ENCODE data around the gene MRAP. TPM values are rescaled to one million over a fixed set of nuclear protein-coding genes. Genes with fewer than 3 reads are reported as not detected.

The MRAP gene
- total RNA-seq, 1 experiment from 2014 or later: 0.31 TPM

DNA sequence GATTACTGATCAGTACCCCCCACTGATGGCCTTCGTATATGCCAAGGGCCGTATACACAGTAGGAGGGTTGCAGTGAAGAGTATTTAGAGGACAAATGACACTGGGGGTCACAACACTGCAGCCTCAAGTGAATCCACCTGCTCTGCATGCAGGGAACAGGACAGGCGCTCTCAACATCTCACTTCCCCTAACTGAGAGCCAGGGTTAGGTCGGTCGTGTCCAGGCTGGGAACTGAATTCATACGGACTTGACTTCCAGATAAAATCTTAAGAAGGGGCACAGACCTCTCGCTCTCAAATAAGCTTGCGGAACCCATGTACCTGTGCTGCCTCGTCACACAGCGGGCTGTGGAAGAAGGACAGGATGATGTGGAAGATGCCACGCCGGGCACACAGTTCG is 22.8 kb downstream of the MRAP start:
- DNase-seq (ENCODE audit: low read depth): no peak

DNA sequence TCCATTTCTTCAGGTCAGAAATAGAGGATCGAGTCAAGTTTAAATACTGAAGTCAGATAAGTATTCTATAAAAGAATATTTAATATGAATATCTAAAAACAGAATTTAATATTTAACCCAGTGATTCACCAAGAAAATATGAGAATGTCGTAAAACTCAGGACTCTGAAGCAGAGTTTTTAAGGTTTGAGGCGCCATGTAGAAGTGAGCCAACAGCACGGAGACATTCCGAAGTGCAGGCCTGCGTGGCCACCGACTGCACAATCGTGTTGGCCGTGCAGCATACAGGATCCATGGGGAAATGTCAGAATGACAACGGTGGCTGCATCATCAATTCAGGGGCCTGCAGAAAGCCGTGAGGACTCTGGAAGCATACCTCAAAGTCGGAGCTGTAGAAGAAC is 23.4 kb downstream of the MRAP start:
- DNase-seq (ENCODE audit: low read depth): no peak

- no peak for DNase-seq (ENCODE audit: low read depth)
These were observed 24.0 kb downstream of the MRAP start for GRCh38 chr21:32322676-32323075.

- DNase-seq (ENCODE audit: low read depth): no peak
These were observed 27.1 kb downstream of the MRAP start for GRCh38 chr21:32325706-32326105.

DNA sequence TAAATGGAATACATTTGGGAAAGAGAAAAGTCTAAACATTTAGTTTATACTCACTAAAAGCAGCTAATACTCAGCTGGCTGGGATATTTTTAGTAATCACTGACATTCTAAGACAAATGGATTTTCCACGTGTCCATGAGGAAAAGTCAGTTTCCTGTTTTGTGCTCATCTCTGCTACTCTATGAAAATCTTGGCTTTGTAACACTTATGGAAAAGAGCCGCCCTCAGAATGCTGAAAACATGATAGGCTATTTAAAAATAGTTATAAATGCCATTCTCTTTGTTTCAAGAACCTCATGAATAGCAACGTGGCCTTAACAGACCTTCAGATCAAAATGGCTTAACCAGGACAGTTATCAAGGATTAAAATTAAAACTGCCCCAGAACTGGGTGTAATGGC is 29.9 kb downstream of the MRAP start:
- DNase-seq (ENCODE audit: low read depth): no peak

GRCh38 chr21:32329331-32329730 is 30.7 kb downstream of the MRAP start:
- DNase-seq (ENCODE audit: low read depth): no peak

GRCh38 chr21:32329776-32330175 is 31.1 kb downstream of the MRAP start:
- peak; percentile 64 for DNase-seq (ENCODE audit: low read depth)

DNA sequence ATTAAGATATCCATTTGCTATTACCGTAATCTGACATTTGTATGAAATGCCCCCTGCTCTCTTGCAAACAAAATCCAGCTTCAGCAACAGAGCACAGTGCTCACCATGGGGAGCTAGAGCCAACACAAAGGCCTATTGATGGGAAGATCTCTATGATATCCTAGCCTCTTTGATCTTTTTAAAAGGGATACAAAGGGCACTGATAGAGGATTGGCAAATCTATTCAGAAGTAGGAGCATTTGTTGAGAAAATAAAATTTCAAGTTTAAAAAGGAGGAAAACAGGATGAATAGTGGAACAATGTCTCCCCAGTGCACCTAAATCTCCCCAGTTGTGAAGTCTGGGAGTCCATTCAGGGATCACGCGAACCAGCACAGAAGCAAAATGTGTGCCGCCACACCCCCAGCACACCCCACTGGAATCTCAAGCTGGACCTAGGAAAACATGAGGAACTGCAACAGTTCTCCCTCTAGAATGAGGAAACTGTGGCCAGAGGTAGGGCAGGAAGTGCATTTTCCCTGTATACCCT is 32.2 kb downstream of the MRAP start:
- no peak for DNase-seq (ENCODE audit: low read depth)

GRCh38 chr21:32331444-32332305 is 33.0 kb downstream of the MRAP start:
- DNase-seq (ENCODE audit: low read depth): no peak

- DNase-seq (ENCODE audit: low read depth): no peak
These were observed 33.9 kb downstream of the MRAP start for GRCh38 chr21:32332463-32332951.

GRCh38 chr21:32333953-32334673 is 35.5 kb downstream of the MRAP start:
- DNase-seq (ENCODE audit: low read depth): no peak

GRCh38 chr21:32334980-32335531 is 36.4 kb downstream of the MRAP start:
- no peak for DNase-seq (ENCODE audit: low read depth)

DNA sequence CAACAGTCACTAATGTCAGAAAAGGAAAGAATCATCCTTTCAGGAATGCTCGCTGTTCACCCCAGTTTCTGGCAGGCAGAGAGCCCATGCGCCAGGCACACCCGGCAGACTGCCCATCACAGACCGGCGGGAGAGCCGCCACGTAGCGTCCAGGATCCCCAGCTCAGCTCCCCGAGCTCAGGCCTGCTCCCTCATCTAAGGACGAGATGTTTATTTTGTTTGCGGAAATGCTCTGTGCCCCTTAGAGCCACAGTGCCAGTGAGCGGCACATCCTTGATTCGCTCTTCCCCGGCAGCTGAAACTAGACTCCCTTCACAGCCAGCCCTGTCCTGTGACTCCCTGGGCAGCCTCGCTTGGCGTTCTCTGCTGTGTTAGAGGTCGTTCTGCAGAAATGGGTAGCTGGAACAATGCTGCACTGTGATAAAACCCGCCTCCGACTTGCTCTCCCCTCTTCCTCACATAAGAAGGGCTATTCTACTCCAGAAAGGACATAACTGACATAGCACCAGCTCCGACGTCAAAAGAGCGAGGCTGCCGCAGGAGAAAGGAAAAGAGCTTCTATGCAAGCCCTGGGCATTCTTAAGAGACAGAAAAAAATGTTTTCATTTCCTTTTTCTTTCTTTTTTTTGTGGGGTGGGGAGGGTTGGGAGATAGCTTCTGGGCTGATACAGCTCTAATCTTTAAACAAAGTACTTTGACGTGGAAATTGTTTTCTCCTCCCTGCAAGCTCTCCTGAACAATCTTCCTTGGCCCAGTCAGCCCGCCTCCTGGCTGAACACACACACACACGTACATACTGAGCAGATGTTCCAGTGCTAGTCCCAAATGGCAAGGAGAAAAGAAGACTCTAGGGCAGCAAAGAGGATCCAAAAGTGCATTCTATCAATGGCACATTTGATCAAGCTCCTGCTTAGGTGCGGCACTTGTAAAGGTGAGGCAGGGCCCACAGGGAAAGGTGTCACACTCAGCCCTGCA is 37.2 kb downstream of the MRAP start:
- DNase-seq (ENCODE audit: low read depth): no peak

GRCh38 chr21:32336711-32337110 is 38.1 kb downstream of the MRAP start:
- peak; percentile 36 for DNase-seq (ENCODE audit: low read depth)

DNA sequence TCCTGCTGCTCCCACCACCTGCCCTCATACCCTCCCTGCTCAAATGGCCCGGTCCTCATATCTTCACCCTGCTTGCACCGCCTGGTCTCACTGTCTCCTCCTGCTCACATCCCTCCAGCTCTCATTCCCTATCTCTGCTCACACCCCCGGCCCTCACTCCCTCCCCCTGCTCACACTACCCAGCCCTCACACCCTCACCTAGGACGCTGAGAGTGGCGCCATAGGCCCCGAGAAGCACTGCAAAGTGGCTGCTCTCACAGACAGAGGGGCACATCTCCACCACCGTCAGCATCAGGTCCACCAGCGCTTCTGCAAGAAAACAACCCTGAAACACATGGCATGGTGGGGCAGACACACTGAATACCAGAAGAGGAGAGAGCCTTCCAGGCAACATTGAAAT is 38.6 kb downstream of the MRAP start:
- DNase-seq (ENCODE audit: low read depth): no peak

- DNase-seq (ENCODE audit: low read depth): no peak
These were observed 39.7 kb downstream of the MRAP start for GRCh38 chr21:32338209-32338921.

DNA sequence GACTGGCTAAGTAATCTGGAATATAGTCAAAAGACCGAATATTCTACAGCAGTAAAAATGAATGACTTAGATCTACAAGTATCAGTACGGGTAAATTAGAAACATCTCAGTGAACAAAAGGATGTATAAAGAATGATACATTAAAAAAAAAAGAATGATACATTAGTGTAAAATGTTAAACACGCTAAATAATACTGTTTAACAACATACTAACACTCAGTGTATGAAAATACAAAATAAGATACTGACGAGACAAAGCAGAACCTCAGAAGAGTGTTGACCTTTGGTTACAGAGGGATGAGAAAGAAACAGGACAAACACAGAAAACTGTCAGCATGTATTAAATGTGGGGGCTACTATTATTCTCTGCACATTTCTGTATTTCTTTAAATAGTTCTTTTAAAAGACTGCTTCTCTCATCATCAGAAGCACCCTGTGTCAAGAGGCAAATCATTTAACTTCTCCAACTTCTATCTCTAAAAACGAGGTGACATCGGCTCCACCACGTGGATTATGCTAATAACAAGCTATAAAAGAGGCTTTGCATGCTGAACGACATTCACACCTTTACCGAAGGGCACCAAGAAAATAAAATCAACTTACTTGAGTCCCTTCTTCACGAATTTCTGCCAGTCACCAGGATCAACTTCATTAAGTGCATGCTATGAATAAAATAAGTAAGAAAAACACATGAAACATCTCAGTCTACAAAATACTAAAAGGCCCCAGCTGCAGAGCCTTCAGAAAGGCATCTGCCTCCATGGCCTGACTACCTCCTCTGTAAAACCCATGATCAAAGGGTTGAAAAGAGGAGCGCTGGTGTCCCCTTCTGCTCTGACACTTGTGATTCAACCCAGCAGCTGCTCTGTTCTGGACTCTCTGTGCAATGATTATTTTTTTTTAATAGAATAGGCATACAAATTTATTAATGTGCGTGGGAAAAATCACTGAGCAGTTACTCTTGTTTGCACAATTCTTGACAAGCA is 42.5 kb downstream of the MRAP start:
- DNase-seq (ENCODE audit: low read depth): no peak

GRCh38 chr21:32346951-32347350 is 48.3 kb downstream of the MRAP start:
- DNase-seq (ENCODE audit: low read depth): no peak

GRCh38 chr21:32347351-32347750 is 48.7 kb downstream of the MRAP start:
- no peak for DNase-seq (ENCODE audit: low read depth)
